Cardiac septum (tissue), 1 donor: ENCODE data around the gene C11orf97. TPM values are rescaled to one million over a fixed set of nuclear protein-coding genes. Genes with fewer than 3 reads are reported as not detected.

Experiments
- microRNA-seq: library from miRNA; unstranded; fragments of <30 nt; microRNA quantifications from one replicate; pipeline ENCODE4 v1.2.0, GENCODE V29; 2020
- total RNA-seq: library from RNA; stranded (reverse); fragmentation: NEBNext Ultra II Directional; extraction: Animal tissue kit (Norgen Biotek cat#: 25700); gene quantifications from one replicate; pipeline ENCODE4 v1.2.1, GENCODE V29; 2021
- donor health status: DM: no; HTN: no; CAD: no.

The C11orf97 gene
- total RNA-seq, 1 donor from 2014 or later = not detected

Small RNA genes lying within 50 kb of the gene (microRNA-seq; reads per million reads assigned to microRNA genes)
- 1.3 reads per million for gene MIR548L

Other genes with a start within 250 kb of the C11orf97 start
- gene IZUMO1R, start 207.9 kb upstream of the C11orf97 start, total RNA-seq = not detected
- not detected for gene GPR83, start 111.0 kb upstream of the C11orf97 start, total RNA-seq
- gene MRE11, start 18.6 kb upstream of the C11orf97 start, total RNA-seq = 8.7 TPM
- gene ANKRD49, start 18.5 kb upstream of the C11orf97 start, total RNA-seq = 6.4 TPM
- gene FUT4, start 31.5 kb downstream of the C11orf97 start, total RNA-seq = 2.4 TPM
- gene PIWIL4, start 54.9 kb downstream of the C11orf97 start, total RNA-seq = 1.8 TPM